Panc1 (cell line): ENCODE data around the gene KIF26B. TPM values are rescaled to one million over a fixed set of nuclear protein-coding genes. Genes with fewer than 3 reads are reported as not detected.

Source experiments
- ATAC-seq: fragments of 200-7000 bp; cut with Tn5 transposase; 2 replicates; pipeline ENCODE4 v1.9.1; 2020; ENCODE audit warnings: mild to moderate bottlenecking, moderate library complexity
- BruUV-seq: library from RNA; stranded (reverse); fragments of 400-500 nt; replicated peaks from 2 replicates; lab custom pipeline; 2021; lab: Mats Ljungman, UMichigan
- CTCF ChIA-PET: fragments of 300-600 bp; sonication (Branson Sonifier 250); formaldehyde crosslinking; loops from one replicate; lab custom pipeline; 2022; ENCODE audit warnings: antibody characterized with exemption; lab: Charles Lee
- POLR2A ChIA-PET: fragments of 300-600 bp; sonication (Branson Sonifier 250); formaldehyde crosslinking; loops from one replicate; lab custom pipeline; 2022; ENCODE audit warnings: antibody characterized with exemption; lab: Charles Lee
- DNase-seq: peaks from one replicate; pipeline ENCODE4 v3.0.0-alpha.2; 2010; ENCODE audit warnings: low read depth, low spot score
- H3K27ac ChIP-seq: 2 replicates; pipeline ENCODE4 v1.5.1; 2011; ENCODE audit warnings: mild to moderate bottlenecking, low read length, inconsistent platforms
- H3K27me3 ChIP-seq: fragments of 200-500 bp; sonication (Bioruptor generic); 2 replicates; pipeline ENCODE4 v1.6.0; 2014; ENCODE audit warnings: low read length, inconsistent platforms; ENCODE audit not compliant: control insufficient read depth, insufficient read depth
- H3K36me3 ChIP-seq: fragments of 200-500 bp; sonication (Bioruptor generic); 2 replicates; pipeline ENCODE4 v1.5.1; 2014; ENCODE audit warnings: inconsistent platforms, mild to moderate bottlenecking, low read length, moderate library complexity; ENCODE audit not compliant: control insufficient read depth, insufficient read depth
- H3K4me1 ChIP-seq: 2 replicates; pipeline ENCODE4 v1.5.1; 2011; ENCODE audit warnings: inconsistent platforms, mild to moderate bottlenecking, low read length, moderate library complexity; ENCODE audit not compliant: control insufficient read depth, insufficient read depth
- H3K4me3 ChIP-seq, 2 experiments: 2 replicates each; pipeline ENCODE4 v1.5.1; 2011 to 2012; ENCODE audit warnings: low read depth in 2 of 2, low read length in 2 of 2, mild to moderate bottlenecking in 2 of 2, inconsistent platforms in 1 of 2, moderate library complexity in 1 of 2
- H3K9me3 ChIP-seq: fragments of 200-500 bp; sonication (Bioruptor generic); 2 replicates; pipeline ENCODE4 v1.5.1; 2014; ENCODE audit warnings: low read depth, mild to moderate bottlenecking, inconsistent platforms, low read length, moderate library complexity; ENCODE audit not compliant: control insufficient read depth, insufficient read depth
- POLR2AphosphoS5 ChIP-seq: IDR thresholded peaks from 2 replicates; pipeline ENCODE4 v1.6.1; 2012; ENCODE audit warnings: mild to moderate bottlenecking, low read depth, low read length, moderate library complexity
- REST ChIP-seq, 2 experiments: IDR thresholded peaks; 2 replicates each; pipeline ENCODE4 v1.6.1; 2011 to 2012; ENCODE audit warnings: low read depth in 2 of 2, control low read depth in 1 of 2, low read length in 1 of 2, mild to moderate bottlenecking in 1 of 2, moderate library complexity in 1 of 2; ENCODE audit not compliant: insufficient read depth in 1 of 2
- SIN3A ChIP-seq: IDR thresholded peaks from 2 replicates; pipeline ENCODE4 v1.6.1; 2012; ENCODE audit warnings: low read depth, mild to moderate bottlenecking, low read length, moderate library complexity, borderline replicate concordance; ENCODE audit not compliant: insufficient read depth
- TCF7L2 ChIP-seq: IDR thresholded peaks from 2 replicates; pipeline ENCODE4 v1.6.1; 2011; ENCODE audit warnings: mild to moderate bottlenecking, low read depth, low read length, inconsistent platforms
- in situ Hi-C: cut with HindIII; loops from 2 replicates; pipeline ENCODE4 v1.10.0; 2016; ENCODE audit warnings: low sequenced_read_pairs, low pct_unique_long_range_greater_than_20kb
- intact Hi-C: fragments of 100-400 bp; cut with micrococcal nuclease; formaldehyde crosslinking; loops from one replicate; pipeline ENCODE4 v1.10.0; 2022; ENCODE audit not compliant: unreplicated experiment
- total RNA-seq: library from RNA; stranded (reverse); gene quantifications from one replicate; pipeline ENCODE4 v1.2.1, GENCODE V29; 2021; ENCODE audit not compliant: unreplicated experiment
- TF ChIP-seq, protein P1 (sequence below): fragments of 450-650 bp; IDR thresholded peaks from 2 replicates; pipeline ENCODE4 v1.5.1; 2017; ENCODE audit warnings: mild to moderate bottlenecking

KIF26B gene
- total RNA-seq, 1 experiment from 2014 or later: 0.33 TPM

DNA sequence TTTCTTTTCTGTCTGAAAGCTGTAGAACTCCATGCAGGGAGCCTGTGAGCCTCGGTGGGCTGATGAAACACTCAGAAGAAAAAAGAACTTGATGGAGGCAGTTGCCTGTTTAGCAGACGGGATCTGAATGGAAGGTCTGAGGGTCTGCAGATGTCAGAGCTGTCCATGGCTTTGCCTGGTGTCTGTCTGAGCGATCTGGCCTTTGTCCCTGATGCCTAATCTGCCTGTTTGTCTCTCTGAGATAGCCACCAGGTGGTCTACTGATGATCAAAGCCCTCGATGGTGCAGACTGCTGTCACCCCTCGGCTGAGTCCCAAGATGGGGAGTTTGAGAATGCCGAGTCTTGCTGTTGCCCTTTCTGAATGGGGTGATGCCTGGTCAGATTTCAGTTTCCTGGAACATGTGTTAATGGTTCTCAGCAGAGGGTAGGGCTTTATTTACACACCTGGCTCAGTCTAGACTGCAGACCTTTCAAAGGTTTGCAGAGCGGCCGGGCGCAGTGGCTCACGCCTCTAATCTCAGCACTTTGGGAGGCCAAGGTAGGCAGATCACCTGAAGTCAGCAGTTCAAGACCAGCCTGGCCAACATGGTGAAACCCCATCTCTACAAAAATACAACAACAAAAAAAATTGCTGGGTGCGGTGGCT is 90.4 kb downstream of the KIF26B start:
- Histone ChIP-seq H3K9me3 (no peaks in the 10 kb centered on the region), H3K27me3 (no peaks in the 10 kb centered on the region), H3K4me3 (no peak overlapping the region), H3K27ac (no peak overlapping the region), H3K4me1 (no peaks in the 10 kb centered on the region), H3K36me3 (no peaks in the 10 kb centered on the region)
- POLR2A ChIA-PET: interaction anchor here (0.7 kb wide), 1 partner anchor 285 kb away, joined by 11 read pairs; no protein-coding TSS in a partner anchor
- TF ChIP-seq TCF7L2: no peak
- TF ChIP-seq POLR2AphosphoS5: no peak
- TF ChIP-seq SIN3A: no peak
- no peak for TF ChIP-seq REST (IDR thresholded peaks at IDR 0.05; ENCODE audit: insufficient read depth in 1 of 2, low read depth in 2 of 2, low read length in 1 of 2)
- TF ChIP-seq, protein P1, sequence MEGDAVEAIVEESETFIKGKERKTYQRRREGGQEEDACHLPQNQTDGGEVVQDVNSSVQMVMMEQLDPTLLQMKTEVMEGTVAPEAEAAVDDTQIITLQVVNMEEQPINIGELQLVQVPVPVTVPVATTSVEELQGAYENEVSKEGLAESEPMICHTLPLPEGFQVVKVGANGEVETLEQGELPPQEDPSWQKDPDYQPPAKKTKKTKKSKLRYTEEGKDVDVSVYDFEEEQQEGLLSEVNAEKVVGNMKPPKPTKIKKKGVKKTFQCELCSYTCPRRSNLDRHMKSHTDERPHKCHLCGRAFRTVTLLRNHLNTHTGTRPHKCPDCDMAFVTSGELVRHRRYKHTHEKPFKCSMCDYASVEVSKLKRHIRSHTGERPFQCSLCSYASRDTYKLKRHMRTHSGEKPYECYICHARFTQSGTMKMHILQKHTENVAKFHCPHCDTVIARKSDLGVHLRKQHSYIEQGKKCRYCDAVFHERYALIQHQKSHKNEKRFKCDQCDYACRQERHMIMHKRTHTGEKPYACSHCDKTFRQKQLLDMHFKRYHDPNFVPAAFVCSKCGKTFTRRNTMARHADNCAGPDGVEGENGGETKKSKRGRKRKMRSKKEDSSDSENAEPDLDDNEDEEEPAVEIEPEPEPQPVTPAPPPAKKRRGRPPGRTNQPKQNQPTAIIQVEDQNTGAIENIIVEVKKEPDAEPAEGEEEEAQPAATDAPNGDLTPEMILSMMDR: no peak
- DNase-seq: no peak
- intact Hi-C loops: no loop called here
- no TSS peak for BruUV-seq
- in situ Hi-C loops: no loop called here
- CTCF ChIA-PET: no interaction called here
- ATAC-seq: no peak

DNA sequence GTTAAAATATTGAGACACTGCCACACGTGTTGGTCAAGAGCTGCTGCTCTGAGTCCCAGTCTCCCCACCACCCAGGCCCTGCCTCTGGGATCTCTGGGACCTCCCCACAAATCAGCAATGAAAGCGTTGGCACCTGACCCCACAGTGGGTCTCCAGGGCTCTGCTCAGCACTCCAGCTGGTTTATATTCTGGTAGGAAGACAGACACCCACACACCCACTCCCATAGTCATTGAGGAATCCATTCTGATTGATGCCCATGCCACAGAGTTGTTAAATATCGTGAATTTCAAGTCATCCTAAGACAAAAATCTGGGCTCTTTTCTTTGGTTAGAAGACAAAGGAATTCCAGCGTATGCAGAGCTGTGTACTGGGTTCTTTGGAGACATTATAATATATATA is 91.6 kb downstream of the KIF26B start:
- in situ Hi-C loops (no loop called here), intact Hi-C loops (no loop called here)
- Histone ChIP-seq H3K9me3 (no peaks in the 10 kb centered on the region), H3K4me3 (no peak overlapping the region), H3K27me3 (no peaks in the 10 kb centered on the region), H3K27ac (no peak overlapping the region), H3K4me1 (no peaks in the 10 kb centered on the region), H3K36me3 (no peaks in the 10 kb centered on the region)
- TF ChIP-seq REST (IDR thresholded peaks at IDR 0.05; ENCODE audit: insufficient read depth in 1 of 2, low read depth in 2 of 2, low read length in 1 of 2) (no peak), TCF7L2 (no peak), SIN3A (no peak), POLR2AphosphoS5 (no peak)
- TF ChIP-seq, protein P1: no peak
- ChIA-PET POLR2A (no interaction called here), CTCF (no interaction called here)
- ATAC-seq (no peak), DNase-seq (no peak)
- BruUV-seq: no TSS peak
